H9 (cell line): ENCODE data around the gene YBEY. TPM values are rescaled to one million over a fixed set of nuclear protein-coding genes. Genes with fewer than 3 reads are reported as not detected.

Source experiments
- DNase-seq: peaks from one replicate; pipeline ENCODE4 v3.0.0-alpha.2; 2017
- H2AFZ ChIP-seq: one replicate; pipeline ENCODE4 v1.6.1; 2013; ENCODE audit warnings: mild to moderate bottlenecking, low read length, control low read depth, moderate library complexity
- H2AK5ac ChIP-seq: 2 replicates; pipeline ENCODE4 v1.6.1; 2013; ENCODE audit warnings: low read length, control low read depth, mixed read lengths; ENCODE audit not compliant: insufficient read length
- H2BK120ac ChIP-seq: one replicate; pipeline ENCODE4 v1.6.1; 2013; ENCODE audit warnings: low read depth, mild to moderate bottlenecking, low read length, control low read depth, inconsistent platforms; ENCODE audit not compliant: poor library complexity, severe bottlenecking
- H2BK12ac ChIP-seq: 2 replicates; pipeline ENCODE4 v1.6.1; 2013; ENCODE audit warnings: low read length, control low read depth, mixed read lengths, low read depth; ENCODE audit not compliant: insufficient read length
- H2BK15ac ChIP-seq: 2 replicates; pipeline ENCODE4 v1.6.1; 2013; ENCODE audit warnings: low read depth, low read length, control low read depth
- H2BK20ac ChIP-seq: one replicate; pipeline ENCODE4 v1.6.1; 2013; ENCODE audit warnings: low read depth, mild to moderate bottlenecking, low read length, control low read depth, inconsistent platforms; ENCODE audit not compliant: poor library complexity, severe bottlenecking
- H2BK5ac ChIP-seq: 2 replicates; pipeline ENCODE4 v1.6.1; 2013; ENCODE audit warnings: low read length, control low read depth, mixed read lengths; ENCODE audit not compliant: insufficient read length
- H3K14ac ChIP-seq: 2 replicates; pipeline ENCODE4 v1.6.1; 2013; ENCODE audit warnings: low read length, control low read depth; ENCODE audit not compliant: insufficient read depth
- H3K18ac ChIP-seq: 2 replicates; pipeline ENCODE4 v1.6.1; 2013; ENCODE audit warnings: low read depth, mild to moderate bottlenecking, mixed read lengths, low read length, control low read depth; ENCODE audit not compliant: insufficient read length
- H3K23ac ChIP-seq: 2 replicates; pipeline ENCODE4 v1.6.1; 2013; ENCODE audit warnings: low read length, control low read depth, mixed read lengths, low read depth; ENCODE audit not compliant: insufficient read length
- H3K23me2 ChIP-seq: 2 replicates; pipeline ENCODE4 v1.6.1; 2013; ENCODE audit warnings: low read depth, mild to moderate bottlenecking, mixed read lengths, low read length, control low read depth; ENCODE audit not compliant: insufficient read length, poor library complexity, severe bottlenecking
- H3K27ac ChIP-seq: 2 replicates; pipeline ENCODE4 v1.5.1; 2013; ENCODE audit warnings: low read length, control low read depth, mixed read lengths, low read depth; ENCODE audit not compliant: insufficient read length
- H3K27me3 ChIP-seq: 2 replicates; pipeline ENCODE4 v1.6.1; 2013; ENCODE audit warnings: low read length, control low read depth, inconsistent platforms; ENCODE audit not compliant: insufficient read depth
- H3K4ac ChIP-seq: 2 replicates; pipeline ENCODE4 v1.6.1; 2013; ENCODE audit warnings: low read depth, mild to moderate bottlenecking, control low read depth, inconsistent platforms, low read length, moderate library complexity
- H3K4me1 ChIP-seq: 2 replicates; pipeline ENCODE4 v1.6.1; 2013; ENCODE audit warnings: low read length, control low read depth, inconsistent platforms; ENCODE audit not compliant: insufficient read depth
- H3K4me2 ChIP-seq: 2 replicates; pipeline ENCODE4 v1.6.1; 2013; ENCODE audit warnings: low read length, control low read depth, mixed read lengths; ENCODE audit not compliant: insufficient read length, insufficient read depth
- H3K56ac ChIP-seq: 2 replicates; pipeline ENCODE4 v1.6.1; 2013; ENCODE audit warnings: low read depth, mild to moderate bottlenecking, mixed read lengths, low read length, control low read depth; ENCODE audit not compliant: insufficient read length
- H3K79me1 ChIP-seq: 2 replicates; pipeline ENCODE4 v1.6.1; 2013; ENCODE audit warnings: low read depth, mild to moderate bottlenecking, moderate library complexity, low read length, control low read depth, inconsistent platforms; ENCODE audit not compliant: insufficient read depth, poor library complexity, severe bottlenecking
- H3K79me2 ChIP-seq: 2 replicates; pipeline ENCODE4 v1.6.1; 2013; ENCODE audit warnings: low read length, control low read depth, inconsistent platforms; ENCODE audit not compliant: insufficient read depth
- H3K9ac ChIP-seq: 2 replicates; pipeline ENCODE4 v1.6.1; 2013; ENCODE audit warnings: low read length, control low read depth, mixed read lengths; ENCODE audit not compliant: insufficient read length; ENCODE audit errors: extremely low read depth
- H3K9me3 ChIP-seq: one replicate; pipeline ENCODE4 v1.6.1; 2013; ENCODE audit warnings: low read depth, low read length, inconsistent platforms; ENCODE audit not compliant: control insufficient read depth
- H3T11ph ChIP-seq: one replicate; pipeline ENCODE4 v1.6.1; 2013; ENCODE audit warnings: mild to moderate bottlenecking, low read length, control low read depth, inconsistent platforms
- H4K20me1 ChIP-seq: one replicate; pipeline ENCODE4 v1.6.1; 2013; ENCODE audit not compliant: control insufficient read depth, insufficient read length, insufficient read depth
- H4K5ac ChIP-seq: 2 replicates; pipeline ENCODE4 v1.6.1; 2013; ENCODE audit warnings: low read depth, mild to moderate bottlenecking, mixed read lengths, low read length, control low read depth; ENCODE audit not compliant: insufficient read length
- H4K8ac ChIP-seq: replicated peaks from 2 replicates; pipeline ENCODE4 v1.6.1; 2013; ENCODE audit warnings: low read length, control low read depth, mixed read lengths, low read depth; ENCODE audit not compliant: insufficient read length
- H4K91ac ChIP-seq: 2 replicates; pipeline ENCODE4 v1.6.1; 2013; ENCODE audit warnings: low read depth, mild to moderate bottlenecking, moderate library complexity, mixed read lengths, low read length, control low read depth; ENCODE audit not compliant: insufficient read length
- H3K27ac Mint-ChIP-seq, 3 experiments: 2 replicates in 2 of 3; 3 replicates in 1 of 3; pipeline ENCODE4 v1.8.0; 2020 to 2021; ENCODE audit warnings: mixed read lengths in 3 of 3, mild to moderate bottlenecking in 1 of 3, moderate library complexity in 1 of 3
- H3K27me3 Mint-ChIP-seq: 2 replicates; pipeline ENCODE4 v1.8.0; 2021; ENCODE audit warnings: low read depth, mild to moderate bottlenecking, moderate library complexity, mixed read lengths
- H3K36me3 Mint-ChIP-seq, 3 experiments: 2 replicates in 2 of 3; 3 replicates in 1 of 3; pipeline ENCODE4 v1.8.0; 2020 to 2021; ENCODE audit warnings: low read depth in 3 of 3, mixed read lengths in 3 of 3; ENCODE audit not compliant: insufficient read depth in 1 of 3
- H3K4me1 Mint-ChIP-seq, 2 experiments: 2 replicates each; pipeline ENCODE4 v1.8.0; 2020; ENCODE audit warnings: mixed read lengths in 2 of 2
- H3K4me3 Mint-ChIP-seq, 2 experiments: 2 replicates in 1 of 2; 3 replicates in 1 of 2; pipeline ENCODE4 v1.8.0; 2020 to 2021; ENCODE audit warnings: mild to moderate bottlenecking in 2 of 2, mixed read lengths in 2 of 2, moderate library complexity in 1 of 2
- H3K9me3 Mint-ChIP-seq, 2 experiments: 2 replicates in 1 of 2; 3 replicates in 1 of 2; pipeline ENCODE4 v1.8.0; 2020; ENCODE audit warnings: mild to moderate bottlenecking in 2 of 2, mixed read lengths in 2 of 2, moderate library complexity in 1 of 2
- WGBS: extraction: QIAGEN DNeasy Blood & Tissue Kit; methylation state at CpG from one replicate; pipeline ENCODE4 v1.1.7; 2013; ENCODE audit warnings: missing lambda C conversion rate, low lambda C conversion rate, mixed read lengths; ENCODE audit not compliant: insufficient read length; ENCODE audit errors: extremely low coverage; 5-methylcytosine and 5-hydroxymethylcytosine counted together
- total RNA-seq: library from RNA; stranded (reverse); gene quantifications from 2 replicates; pipeline ENCODE4 v1.2.1, GENCODE V29; 2021
- TF ChIP-seq, protein P1 (sequence below): fragments of 200-600 bp; sonication (generic); conservative IDR thresholded peaks from 3 replicates; pipeline ENCODE4 v1.8.0; 2021; ENCODE audit warnings: antibody characterized with exemption, mild to moderate bottlenecking

Gene YBEY
- total RNA-seq, 1 experiment from 2014 or later: 26.2 TPM

DNA sequence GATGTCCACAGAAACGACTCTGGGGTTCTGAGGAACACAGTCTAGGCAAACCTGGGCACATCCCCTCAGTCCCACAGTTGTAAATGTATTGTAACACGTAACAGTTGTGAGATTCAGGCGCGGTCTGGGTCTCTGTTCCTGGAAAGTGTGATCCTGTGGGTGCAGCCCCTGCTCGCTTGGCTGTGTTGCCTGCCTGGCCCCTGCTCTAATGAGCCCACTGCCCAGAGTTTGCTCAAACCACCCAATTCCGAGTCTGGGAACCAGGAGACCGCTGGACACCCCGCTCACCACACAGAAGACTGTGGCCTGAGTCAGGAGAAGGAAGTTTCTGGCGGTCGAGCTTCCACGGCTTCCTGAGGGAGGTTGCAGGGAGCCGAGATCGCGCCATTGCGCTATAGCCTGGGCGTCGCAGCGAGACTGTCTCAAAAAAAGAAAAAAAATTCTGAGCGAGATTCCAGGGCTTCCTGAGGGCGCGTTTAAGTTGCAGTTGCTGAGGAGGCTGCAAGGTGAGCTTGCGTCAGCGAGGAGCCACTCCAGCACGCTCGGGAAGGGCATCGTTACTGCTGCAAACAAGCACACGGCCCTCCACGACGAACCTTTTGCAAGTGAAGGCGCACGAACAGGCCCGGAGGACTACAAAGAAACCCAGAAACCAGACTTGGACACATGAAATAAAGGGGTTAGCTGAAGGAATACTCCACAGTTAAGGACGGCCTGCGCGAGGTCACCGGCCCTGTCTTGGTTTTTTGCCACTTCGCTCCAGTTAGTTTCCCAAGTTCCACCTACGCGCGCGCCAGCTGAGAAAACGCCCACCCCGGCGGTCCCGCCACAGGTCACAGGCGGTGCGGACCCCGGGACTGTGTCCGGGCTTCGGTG, 36.4 kb downstream of the YBEY start:
- Histone ChIP-seq H2AFZ (no peak overlapping the region), H3K79me1 (peaks cover 2% of the 10 kb centered on the region), H3K56ac (no peak overlapping the region), H3K27ac (no peak overlapping the region), H3K4ac (no peak overlapping the region), H4K5ac (no peak overlapping the region), H2BK20ac (no peak overlapping the region), H3K23ac (no peak overlapping the region), H2BK120ac (no peak overlapping the region), H3K14ac (peak overlapping the region; percentile 81), H3K4me2 (peak overlapping the region; percentile 97), H3K18ac (peak overlapping the region; percentile 70), H2BK12ac (no peak overlapping the region), H4K8ac (no peak overlapping the region), H3K27me3 (no peaks in the 10 kb centered on the region), H2BK5ac (no peak overlapping the region), H3T11ph (no peak overlapping the region), H4K91ac (no peak overlapping the region), H3K23me2 (peaks cover 17% of the 10 kb centered on the region), H4K20me1 (no peaks in the 10 kb centered on the region), H3K9ac (peak overlapping the region; percentile 96), H2AK5ac (no peak overlapping the region), H3K79me2 (peaks cover 15% of the 10 kb centered on the region; the same call in 1 of the 2 replicates), H3K9me3 (no peaks in the 10 kb centered on the region), H3K4me1 (peaks cover 7% of the 10 kb centered on the region; the same call in 1 of the 2 replicates), H2BK15ac (no peak overlapping the region)
- DNase-seq: no peak
- H3K27me3 Mint-ChIP-seq: no peaks in the 10 kb centered on the region
- no CpG with 5 or more reads among the region's 50 CpGs for WGBS
- no peaks in the 10 kb centered on the region for H3K9me3 Mint-ChIP-seq
- H3K36me3 Mint-ChIP-seq: peaks cover 26 to 35% (median 29%) of the 10 kb centered on the region in 3 experiments
- TF ChIP-seq, protein P1, sequence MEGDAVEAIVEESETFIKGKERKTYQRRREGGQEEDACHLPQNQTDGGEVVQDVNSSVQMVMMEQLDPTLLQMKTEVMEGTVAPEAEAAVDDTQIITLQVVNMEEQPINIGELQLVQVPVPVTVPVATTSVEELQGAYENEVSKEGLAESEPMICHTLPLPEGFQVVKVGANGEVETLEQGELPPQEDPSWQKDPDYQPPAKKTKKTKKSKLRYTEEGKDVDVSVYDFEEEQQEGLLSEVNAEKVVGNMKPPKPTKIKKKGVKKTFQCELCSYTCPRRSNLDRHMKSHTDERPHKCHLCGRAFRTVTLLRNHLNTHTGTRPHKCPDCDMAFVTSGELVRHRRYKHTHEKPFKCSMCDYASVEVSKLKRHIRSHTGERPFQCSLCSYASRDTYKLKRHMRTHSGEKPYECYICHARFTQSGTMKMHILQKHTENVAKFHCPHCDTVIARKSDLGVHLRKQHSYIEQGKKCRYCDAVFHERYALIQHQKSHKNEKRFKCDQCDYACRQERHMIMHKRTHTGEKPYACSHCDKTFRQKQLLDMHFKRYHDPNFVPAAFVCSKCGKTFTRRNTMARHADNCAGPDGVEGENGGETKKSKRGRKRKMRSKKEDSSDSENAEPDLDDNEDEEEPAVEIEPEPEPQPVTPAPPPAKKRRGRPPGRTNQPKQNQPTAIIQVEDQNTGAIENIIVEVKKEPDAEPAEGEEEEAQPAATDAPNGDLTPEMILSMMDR: no peak
- H3K27ac Mint-ChIP-seq: peak overlapping the region; percentile 82 to 99 (median 98); a peak in 6 of 7 replicates
- H3K4me1 Mint-ChIP-seq: peaks cover 43 to 47% of the 10 kb centered on the region in 2 experiments
- peak overlapping the region; percentile 94 to 98 for H3K4me3 Mint-ChIP-seq
